GM18861 (cell line): ENCODE results near the gene CCDC185.
"Not testable (repeated sequence)": the region's sequence is repeated elsewhere in the genome, so short reads cannot be mapped to it uniquely, and the experiment has no call there.

Experiments used
- ATAC-seq: cut with Tn5 transposase; IDR thresholded peaks from one replicate; pipeline ENCODE4 v1.9.1; 2021; ENCODE audit not compliant: unreplicated experiment

Gene CCDC185

GRCh38 chr1:223394242-223394641 is 1.0 kb downstream of the CCDC185 start:
- no peak for ATAC-seq

DNA sequence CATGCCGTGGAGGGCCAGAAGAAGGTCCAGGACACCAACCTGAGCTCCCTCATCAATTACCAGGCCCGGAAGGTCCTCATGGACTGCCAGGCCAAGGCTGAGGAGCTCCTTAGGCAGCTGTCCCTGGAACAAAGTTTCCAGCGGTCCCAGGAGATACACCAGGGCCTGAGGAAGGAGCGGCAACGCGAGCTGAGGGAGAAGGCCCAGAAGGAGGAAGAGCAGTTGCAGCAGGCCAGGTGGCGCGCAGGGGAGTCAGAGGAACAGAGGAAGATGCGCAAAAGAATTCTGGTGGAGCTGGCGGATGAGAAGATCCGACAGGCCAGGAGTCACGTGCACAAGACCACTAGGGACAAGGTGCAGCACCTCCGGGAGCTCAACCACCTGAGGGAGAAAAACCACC is 1.5 kb downstream of the CCDC185 start:
- no peak for ATAC-seq

GRCh38 chr1:223399393-223399792 is 6.2 kb downstream of the CCDC185 start:
- not testable (repeated sequence) for ATAC-seq

GRCh38 chr1:223401873-223402789 is 8.9 kb downstream of the CCDC185 start:
- no peak for ATAC-seq

GRCh38 chr1:223402790-223403142 is 9.6 kb downstream of the CCDC185 start:
- ATAC-seq, result no peak

DNA sequence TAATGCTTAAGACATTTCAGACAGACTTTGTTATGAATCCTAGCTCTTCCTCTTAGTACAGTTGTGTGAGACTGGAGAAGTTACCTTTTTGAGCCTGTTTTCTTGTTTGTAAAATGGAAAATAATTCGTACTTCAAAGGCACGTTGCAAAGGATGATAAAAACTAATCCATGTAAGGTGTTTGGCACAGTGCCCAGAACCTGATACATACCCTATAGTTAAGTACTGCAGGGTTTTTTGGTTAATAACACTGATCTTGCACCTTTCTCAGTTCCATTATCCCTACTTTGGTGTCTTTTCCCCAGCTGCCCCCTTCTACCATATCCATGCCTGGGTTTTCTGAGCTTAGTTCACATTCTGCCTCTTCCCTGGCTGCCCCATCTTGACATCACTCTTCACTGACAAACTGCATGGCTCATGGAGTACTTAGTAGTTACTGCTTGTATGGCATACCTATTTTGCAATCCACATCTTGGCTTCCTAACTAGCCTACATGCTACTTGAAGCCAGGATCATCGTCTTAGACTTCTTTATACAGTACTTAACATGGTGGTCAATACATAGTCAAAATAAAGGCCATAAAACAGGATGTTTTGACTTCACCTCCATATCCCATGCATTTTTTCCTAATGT is 10.1 kb downstream of the CCDC185 start:
- ATAC-seq, result no peak

- no peak for ATAC-seq
Measured at GRCh38 chr1:223405507-223405906, 12.3 kb downstream of the CCDC185 start.

GRCh38 chr1:223410036-223410435 is 16.8 kb downstream of the CCDC185 start:
- ATAC-seq, result no peak

DNA sequence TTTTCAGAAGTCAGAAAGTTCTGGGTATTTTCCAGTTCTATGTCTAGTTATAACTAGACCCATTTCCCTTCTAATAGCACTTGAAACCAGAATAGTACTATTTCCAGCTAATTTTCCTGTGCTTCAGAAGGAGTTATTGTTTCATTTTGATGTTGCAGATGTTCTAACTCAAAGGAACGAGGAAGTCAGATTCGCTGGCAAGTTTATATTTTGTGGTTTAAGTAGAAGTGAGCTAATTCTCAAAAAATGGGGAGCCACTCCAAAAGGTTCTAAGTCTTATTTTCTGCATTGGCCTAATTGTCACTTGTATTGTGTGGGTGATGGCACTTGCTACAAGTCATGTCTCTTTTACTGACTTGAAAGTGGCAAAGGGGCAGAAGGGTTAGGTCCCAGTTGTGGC is 18.1 kb downstream of the CCDC185 start:
- ATAC-seq, result no peak

GRCh38 chr1:223411710-223412109 is 18.5 kb downstream of the CCDC185 start:
- ATAC-seq, result no peak

GRCh38 chr1:223413216-223413615 is 20.0 kb downstream of the CCDC185 start:
- no peak for ATAC-seq

GRCh38 chr1:223417444-223417843 is 24.2 kb downstream of the CCDC185 start:
- ATAC-seq, result no peak

- ATAC-seq, result no peak
Measured at GRCh38 chr1:223417903-223418663, 24.9 kb downstream of the CCDC185 start.

GRCh38 chr1:223419115-223419514 is 25.9 kb downstream of the CCDC185 start:
- no peak for ATAC-seq

DNA sequence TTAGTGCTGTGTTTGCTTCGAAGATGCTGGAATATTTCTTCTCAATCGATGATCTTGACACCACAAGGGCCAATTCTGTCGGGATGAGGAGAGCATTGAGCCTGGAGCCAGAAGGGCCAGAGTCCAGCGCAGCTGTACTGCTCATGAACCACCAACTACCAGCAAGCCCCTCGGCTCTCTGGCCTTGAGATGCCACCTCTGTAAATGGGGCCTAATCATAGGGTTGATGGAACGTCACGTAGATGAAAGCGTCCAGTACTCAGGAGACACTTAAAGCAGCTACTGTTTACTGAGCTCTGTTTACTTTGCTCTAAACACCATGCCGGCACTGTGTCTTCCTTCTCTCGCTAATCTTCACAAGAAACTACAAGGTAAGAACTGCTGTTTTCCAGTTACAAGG is 26.3 kb downstream of the CCDC185 start:
- no peak for ATAC-seq

DNA sequence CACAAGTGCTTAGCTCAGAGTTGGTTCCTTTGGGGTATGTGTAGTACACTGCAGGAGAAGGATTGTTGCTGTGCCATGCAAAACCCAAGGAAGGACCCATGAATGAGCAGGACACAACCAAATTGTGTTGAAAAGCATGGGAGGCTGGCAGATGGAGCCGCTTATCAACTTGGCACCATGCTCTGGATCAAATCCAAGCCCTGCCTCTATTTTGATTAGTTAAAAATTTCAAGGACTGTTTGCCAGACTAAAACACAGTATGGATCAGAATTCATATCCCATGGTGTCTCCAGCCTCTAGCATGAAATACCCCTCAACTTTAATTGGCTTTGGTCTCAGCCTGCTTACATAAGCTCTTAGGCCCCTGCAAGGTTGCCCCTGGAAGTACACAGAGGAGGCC is 27.8 kb downstream of the CCDC185 start:
- ATAC-seq, result no peak

- no peak for ATAC-seq
Measured at GRCh38 chr1:223421676-223422075, 28.5 kb downstream of the CCDC185 start.

- no peak for ATAC-seq
Measured at GRCh38 chr1:223422911-223423310, 29.7 kb downstream of the CCDC185 start.

GRCh38 chr1:223423641-223424233 is 30.5 kb downstream of the CCDC185 start:
- ATAC-seq, result no peak

DNA sequence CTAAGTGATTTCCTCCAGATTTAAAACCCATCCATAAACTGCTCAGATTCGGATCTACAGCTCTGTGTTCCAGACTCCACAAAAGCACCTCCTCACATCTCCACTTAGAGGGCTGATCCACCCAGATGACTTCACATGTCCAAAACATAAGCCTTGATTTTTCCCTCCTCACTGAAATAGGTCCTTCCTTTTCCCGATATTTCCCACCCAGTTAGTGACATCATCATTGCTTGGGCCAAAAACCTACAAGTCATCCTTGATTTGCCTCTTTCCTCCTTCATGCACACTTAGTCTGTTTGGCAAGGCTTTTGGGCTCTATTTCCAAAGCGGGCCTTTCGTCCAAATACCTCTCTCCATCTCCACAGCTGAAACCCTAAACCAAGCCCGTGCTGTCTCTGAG is 32.3 kb downstream of the CCDC185 start:
- ATAC-seq, result no peak

- ATAC-seq, result no peak
Measured at GRCh38 chr1:223426936-223427335, 33.7 kb downstream of the CCDC185 start.
